ENCODE measurements around the gene CIRBP.
"Not testable (repeated sequence)": the region's sequence is repeated elsewhere in the genome, so short reads cannot be mapped to it uniquely, and the experiment has no call there.

Gene CIRBP

DNA sequence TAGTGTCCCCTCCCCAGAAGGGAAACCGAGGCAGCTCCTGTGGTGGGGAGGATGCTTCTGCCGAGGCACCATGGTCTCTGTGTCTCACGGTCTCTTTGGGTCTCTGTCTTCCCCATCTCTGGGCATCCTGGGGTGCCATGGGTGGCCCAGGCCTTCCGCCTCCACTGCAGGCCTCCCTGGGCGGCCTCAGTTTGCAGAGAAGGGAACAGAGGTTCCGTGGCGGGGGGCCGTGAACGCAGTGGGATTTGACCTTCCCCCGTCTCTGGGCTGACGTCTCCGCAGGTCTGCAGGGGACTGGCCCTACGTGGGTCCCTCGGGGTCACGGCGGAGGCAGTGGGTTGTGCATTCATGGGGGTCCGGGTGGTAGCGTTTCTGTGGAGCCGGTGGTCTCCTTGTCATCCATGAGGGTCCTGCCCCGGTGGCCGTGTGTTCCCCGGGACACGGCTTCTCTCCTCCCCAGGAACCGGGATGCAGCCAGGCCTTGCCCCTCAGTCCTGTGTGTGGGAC is 21.1 kb downstream of the CIRBP start:
- no peak for DNase-seq (ENCODE audit: low read depth in 2 of 3, low spot score in 2 of 3)

DNA sequence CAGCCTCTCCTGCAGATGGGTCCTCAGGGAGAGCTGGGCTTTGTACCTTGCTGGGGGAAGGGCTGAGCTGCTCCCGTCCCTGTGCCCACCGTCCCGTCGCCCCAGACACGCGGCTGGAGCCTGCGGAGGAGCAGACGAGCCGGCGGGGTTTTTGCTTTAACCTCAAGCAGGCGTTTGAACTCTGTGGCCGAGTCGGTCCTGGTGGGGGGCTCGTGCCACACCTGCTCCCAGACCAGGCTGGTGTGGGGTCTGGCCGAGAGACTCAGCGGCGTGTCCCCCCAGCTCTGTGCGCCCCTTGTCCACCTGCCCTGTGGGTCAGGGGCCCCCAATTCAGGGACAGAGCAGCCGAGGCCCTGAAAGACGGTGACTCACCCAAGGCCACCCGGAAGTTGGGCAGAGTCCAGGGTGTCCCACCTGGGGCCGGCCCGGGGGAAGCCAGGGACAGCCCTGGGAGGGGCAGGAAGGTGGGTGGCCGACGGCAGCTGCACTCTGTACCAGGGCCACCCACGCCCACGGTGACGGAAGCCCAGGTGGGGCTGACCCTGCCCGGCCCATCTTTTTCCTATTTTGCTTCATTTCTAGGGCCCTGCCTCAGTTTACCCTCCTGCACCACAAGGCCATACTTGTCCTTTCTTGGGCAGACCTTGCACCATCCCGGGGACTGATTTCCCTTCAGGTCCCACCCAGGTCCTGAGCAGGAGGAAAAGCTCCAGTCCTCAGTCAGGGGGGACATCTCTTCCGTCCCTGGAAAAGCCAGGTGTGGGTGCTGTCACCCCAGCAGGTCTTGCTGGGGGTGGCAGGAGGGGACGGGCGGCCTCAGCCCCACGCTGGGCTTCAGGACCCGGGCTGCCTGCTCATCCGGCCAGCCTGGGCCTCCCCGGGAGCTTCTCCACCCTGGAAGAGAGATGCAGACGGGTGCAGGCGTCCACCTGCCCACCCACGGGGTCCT is 21.8 kb downstream of the CIRBP start:
- no peak for DNase-seq (ENCODE audit: low read depth in 2 of 3, low spot score in 2 of 3)

DNA sequence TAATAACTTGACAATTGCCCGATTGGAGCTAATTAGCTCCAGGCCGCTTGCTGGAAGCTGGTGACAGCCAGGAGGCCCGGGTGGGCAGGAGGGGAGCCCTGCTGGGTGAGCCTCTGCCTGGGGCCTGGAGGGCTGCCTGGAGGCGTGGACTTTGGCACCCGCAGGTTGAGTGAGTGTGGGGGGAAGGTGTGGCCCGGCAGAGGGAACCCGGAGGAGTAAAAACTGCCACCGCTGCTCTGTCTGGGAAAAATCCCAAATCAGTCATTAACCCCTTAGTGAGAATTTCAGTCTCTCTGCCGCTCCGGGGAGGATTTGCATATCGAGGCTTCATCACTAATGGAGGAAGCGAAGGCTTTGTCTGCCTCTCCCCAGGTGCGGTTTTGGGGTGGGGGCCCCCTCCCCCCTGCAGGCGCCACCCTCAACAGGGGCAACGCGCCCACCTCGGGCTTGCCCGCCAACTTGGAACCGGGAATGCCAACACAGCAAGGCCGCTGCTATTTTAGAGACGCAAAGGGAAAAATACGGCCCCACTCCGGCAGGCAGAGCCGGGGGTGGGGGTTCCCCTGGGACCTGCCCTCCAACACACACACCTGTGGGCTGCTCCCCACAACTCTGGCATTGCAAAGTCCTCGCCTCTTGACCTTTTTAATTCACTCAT is 22.8 kb downstream of the CIRBP start:
- DNase-seq (ENCODE audit: low read depth in 2 of 3, low spot score in 2 of 3) = no peak

DNA sequence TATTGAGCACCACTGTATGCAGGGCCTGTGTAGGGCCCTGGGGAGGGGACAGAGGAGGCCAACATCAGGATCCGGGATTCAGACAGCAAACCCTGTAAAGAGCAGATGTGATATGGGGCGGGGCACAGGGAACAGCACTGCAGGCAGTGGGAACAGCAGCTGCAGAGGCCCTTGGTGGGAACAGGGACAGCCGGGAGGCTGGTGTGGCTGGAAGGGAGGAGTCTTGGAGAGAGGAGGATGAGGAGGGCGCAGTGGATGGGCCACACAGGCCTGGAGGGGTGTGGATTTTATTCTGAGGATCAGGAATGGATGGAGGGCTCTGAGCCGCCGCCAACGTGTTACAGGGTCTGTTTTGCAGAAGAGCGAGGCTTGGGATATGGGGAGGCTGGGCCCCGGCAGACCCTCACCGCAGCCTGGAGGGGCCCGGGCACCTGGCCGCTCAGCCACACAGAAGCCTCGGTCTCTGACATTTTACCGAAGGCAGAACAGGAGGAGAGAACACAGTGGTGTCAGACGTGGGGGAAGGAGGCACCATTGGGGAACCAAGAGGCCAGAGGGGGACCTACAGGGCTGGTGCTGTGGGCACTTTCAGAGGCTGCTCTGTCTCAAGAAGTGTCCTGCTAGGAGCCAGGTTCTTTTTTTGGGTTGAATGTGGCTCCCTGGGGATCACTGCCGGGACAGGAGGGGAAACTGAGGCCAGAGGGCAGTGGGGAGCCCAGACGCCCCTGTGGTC is 23.5 kb downstream of the CIRBP start:
- DNase-seq (ENCODE audit: low read depth in 2 of 3, low spot score in 2 of 3) = no peak

DNA sequence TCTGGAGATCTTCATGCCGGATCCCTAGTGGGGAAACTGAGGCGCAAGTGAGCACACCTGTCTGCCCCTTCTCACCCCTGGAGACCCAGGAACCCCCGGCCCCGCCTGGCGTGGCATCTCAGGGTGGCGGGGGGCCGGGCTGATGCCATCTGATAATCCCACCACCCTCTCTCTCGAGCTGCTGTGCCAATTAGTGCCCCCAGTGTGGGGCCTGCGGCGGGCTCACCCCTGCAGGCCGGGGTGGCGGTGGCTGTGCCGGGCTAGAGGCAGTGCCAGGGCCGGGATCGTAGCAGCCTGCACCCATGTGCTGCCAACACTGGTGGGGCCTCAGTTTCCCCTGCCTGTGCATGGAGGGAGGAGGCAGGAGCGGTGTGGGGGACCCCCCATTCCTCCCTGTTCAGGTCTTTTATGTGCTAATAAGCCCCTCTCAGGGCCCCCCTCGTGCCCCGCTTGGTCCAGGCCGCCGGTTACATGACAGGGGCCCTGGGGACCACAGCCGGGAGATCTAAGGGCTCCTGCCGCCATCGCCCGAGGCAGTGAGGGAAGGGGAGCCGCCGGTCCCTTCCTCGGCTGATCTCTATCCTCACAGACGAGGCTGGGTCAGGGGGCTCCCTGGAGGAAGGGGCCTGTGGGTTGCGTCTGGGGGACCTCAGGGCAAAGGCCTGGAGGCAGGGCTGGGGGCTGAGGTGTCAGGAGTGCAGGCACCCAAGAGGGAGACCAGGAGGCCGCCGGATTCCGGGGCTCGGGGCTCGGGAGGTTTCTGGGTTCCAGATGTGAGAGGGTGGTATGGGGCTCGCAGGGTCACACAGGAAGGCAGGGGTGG is 24.9 kb downstream of the CIRBP start:
- no peak for DNase-seq (ENCODE audit: low read depth in 2 of 3, low spot score in 2 of 3)

DNA sequence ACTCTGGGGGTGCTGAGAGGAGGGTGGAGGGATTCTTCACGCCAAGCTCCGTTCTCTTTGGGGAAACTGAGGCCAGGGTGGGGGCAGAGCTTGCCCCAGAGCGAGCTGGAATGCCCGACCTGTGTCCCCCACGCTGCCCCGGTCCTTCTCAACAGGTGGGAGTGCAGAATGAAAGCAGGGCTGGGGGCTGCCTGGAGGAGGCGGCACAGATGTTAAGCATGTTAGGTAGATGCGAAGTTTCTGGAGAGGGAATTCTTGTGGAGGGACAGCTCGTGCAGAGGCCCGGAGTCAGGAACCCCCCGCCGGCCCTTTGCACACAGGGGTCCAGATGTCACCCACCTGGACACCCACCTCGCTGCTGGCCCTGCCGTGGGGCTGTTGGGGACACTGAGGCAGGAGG is 25.6 kb downstream of the CIRBP start:
- no peak for DNase-seq (ENCODE audit: low read depth in 2 of 3, low spot score in 2 of 3)

DNA sequence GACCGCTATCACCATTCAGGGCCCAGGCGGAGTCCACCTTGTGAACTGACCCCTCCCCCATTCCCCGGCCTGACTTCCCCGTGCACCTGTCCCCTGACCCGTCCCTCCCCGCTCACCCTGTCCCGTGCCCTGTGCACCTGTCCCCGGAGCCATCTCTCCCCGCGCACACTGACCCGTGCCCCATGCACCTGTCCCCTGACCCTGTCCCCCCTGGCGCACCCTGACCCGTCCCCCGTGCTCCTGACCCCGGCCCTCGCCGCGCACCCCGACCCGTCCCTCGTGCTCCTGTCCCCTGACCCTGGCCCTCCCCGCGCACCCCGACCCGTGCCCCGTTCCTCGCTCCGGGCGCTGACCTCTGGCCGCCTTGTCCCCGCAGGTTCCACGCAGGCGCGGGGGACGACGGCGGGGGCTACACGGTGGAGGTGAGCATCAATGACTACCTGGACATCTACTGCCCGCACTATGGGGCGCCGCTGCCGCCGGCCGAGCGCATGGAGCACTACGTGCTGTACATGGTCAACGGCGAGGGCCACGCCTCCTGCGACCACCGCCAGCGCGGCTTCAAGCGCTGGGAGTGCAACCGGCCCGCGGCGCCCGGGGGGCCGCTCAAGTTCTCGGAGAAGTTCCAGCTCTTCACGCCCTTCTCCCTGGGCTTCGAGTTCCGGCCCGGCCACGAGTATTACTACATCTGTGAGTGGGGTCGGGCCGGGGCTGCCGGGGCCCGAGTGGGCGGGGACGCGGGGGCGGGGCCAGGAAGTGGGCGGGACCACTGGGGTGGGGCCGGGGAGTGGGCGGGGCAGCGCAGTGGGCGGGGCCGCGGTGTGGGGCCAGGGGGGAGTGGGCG is 26.3 kb downstream of the CIRBP start:
- DNase-seq (ENCODE audit: low read depth in 2 of 3, low spot score in 2 of 3) = peak in 1 of 3 experiments; percentile 48

DNA sequence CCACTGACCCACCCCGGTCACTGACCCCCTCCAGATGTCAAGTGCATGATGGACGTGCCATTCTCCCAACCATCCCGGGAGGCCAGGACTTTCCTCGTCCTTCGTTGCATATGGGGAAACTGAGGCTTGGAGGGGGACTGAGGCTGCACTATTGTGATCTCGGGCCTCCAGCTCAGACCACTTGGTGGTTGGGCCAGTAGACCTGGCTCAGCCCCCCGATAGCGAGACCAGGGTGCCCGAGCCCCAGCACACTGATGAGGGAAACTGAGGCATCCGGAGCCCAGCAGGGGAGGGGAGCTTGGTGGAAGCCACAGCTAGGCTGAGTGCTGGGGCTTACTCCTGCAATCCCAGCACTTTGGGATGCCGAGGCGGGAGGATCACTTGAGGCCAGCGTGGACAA is 26.9 kb downstream of the CIRBP start:
- DNase-seq (ENCODE audit: low read depth in 2 of 3, low spot score in 2 of 3) = no peak

DNA sequence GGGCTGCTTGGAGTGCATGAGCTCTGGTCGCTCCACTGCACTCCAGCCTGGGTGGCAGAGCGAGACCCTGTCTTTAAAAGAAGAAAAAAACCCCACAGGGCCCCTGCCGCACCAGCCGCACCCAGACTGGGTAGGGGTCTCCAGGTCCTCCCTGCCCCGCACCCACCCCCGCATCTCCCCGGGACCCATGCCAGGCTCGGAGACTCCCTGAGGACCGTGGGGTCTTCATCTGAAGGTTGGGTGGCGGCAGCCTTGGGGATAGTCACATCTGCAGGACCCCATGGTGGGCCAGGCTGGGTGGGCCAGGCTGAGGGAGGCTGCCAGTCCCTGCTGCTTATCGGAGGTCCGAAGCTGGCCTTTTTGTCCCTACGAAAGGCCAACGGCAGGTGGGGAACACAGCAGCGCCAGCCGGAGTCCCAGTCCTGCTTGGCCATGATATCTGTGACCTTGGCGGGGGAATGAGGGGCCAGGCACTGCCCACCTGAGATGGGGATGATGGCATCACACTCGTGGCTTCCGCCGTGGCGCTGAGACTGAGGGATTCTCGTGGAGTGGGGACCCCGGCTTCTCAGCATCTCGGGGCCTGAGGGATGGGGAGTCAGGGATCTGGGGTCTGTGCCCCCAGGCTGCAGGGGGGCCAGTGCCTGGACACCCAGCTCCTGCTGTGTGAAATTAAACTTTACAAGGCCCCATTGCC is 27.6 kb downstream of the CIRBP start:
- no peak for DNase-seq (ENCODE audit: low read depth in 2 of 3, low spot score in 2 of 3)

DNA sequence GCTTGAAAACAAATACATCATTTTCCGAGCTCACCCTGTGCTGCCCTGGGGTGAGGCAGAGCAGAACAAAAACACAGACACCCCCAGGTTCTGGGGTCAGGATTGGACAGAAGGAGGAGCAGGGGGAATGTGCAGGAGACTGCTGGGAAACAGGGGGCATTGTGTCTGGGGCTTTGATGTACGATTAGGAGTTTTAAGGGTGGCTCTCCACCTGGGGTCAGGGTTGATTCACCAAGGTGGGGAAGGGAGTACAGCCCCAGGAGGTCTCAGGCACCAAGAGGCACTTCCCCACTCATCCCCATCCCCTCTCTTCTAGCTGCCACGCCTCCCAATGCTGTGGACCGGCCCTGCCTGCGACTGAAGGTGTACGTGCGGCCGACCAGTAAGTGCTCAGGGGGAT is 29.1 kb downstream of the CIRBP start:
- DNase-seq (ENCODE audit: low read depth in 2 of 3, low spot score in 2 of 3) = no peak

DNA sequence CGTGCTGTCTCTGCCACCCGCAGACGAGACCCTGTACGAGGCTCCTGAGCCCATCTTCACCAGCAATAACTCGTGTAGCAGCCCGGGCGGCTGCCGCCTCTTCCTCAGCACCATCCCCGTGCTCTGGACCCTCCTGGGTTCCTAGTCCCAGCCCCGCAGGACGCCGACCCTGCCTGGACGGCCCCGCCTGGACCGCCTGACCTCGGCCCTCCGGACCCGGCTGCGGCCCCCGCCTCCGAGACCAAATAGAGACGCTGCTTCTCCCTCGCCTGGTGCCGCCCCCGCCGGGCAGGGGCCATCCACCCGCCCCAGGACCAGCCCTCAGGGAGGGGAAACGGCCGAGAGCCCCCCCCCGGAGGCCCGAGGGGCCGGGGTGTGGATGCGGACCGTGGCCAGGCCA is 30.7 kb downstream of the CIRBP start:
- no peak for DNase-seq (ENCODE audit: low read depth in 2 of 3, low spot score in 2 of 3)

DNA sequence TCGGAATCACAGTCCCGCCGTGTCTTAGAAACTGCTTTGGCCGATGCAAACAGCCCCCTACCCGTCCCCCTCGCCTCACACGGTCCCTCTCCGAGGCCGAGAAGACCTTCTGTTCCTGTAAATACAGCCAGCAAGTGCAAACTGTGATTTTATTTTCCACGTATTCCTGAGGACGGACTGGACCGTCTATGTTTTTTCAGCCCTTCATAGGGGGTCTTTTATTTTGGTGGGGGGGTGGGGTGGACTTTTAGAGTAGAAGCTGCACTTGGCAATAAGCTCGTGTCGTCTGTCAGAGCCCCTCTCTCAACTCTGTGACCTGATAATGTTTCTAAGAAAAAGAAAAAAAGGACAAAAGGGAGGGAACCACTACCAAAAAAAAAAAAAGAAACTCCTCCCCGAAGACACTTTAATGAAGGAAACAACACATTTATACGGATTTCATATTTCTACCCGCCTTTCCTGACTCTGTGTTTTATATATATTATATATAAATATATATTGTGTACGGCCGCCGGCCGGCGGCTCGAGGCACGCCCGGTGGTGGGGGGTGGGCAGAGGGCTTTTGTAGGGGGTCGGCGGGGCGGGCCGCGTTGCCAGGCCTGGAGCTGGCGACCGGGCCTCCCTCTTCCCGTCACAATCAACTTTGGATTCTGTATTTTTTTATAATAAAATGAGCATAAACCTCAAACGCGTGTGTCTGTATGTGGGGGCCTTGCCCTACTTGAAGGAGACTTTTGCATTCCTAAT is 31.8 kb downstream of the CIRBP start:
- no peak for DNase-seq (ENCODE audit: low read depth in 2 of 3, low spot score in 2 of 3)

DNA sequence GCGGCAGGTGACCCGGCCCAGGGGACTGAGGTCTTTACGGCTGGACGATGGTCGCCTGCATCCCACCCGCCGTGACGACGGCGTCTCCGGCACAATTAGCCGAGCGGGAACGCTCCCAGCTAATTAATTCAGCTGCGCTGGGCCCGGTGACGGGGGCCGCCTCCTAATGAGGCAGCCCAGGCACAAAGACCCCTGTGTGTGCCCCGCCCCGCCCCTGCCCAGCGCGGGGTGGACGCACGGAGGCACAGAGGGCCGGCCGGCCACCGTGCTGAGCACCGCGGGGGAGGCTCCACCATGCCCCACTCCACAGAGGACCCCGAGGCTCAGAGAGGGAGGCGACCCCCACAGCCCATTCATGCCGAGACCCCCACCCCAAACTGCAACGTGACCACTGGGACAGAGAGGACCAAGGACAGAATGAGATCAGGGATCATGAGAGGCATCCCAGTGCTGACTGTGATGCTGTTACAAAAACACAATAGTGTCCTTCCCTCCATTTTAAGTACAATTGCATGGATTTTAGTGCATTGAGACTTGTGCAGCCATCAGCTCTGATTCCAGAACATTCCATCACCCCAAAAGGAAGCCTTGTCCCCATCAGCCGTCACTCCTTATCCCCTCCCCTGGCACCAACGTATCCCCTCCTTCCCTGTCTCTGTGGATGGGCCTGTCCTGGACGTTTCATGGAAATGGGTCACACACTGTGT is 33.6 kb downstream of the CIRBP start:
- no peak for DNase-seq (ENCODE audit: low read depth in 2 of 3, low spot score in 2 of 3)

DNA sequence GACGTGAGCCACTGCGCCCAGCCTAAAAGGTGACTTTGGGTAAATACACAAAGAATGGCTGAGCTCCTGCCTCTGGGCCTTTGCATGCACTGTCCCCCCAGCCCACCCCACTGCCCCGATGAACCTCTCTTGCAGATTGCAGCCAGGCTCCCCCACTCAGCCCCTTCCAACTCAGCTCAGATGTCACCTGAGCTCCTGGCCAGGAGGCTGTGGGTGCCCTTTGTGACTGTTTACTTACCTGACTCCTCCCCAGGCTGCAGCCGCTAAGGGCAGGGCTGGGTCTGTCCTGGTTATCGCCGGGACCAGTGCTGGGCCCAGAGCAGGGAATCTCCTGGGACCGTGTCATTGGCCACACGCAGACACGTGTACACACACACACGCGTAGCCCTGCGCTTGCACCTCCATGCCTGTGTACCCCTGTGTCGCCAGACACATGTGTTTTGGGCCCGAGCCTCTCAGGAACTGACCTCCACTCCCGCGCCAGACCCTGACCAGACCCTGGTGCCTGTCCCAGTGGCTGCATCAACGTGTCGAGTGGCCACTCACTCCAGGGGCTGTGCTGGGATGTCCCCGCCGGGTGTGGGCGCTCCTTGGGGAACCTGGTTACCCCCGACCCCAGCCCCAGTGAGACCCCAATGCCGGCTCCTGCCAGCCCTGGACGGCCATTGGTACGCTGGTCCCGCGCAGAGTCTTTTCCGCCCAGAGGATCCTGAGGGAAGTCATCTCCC is 35.2 kb downstream of the CIRBP start:
- DNase-seq (ENCODE audit: low read depth in 2 of 3, low spot score in 2 of 3) = no peak

DNA sequence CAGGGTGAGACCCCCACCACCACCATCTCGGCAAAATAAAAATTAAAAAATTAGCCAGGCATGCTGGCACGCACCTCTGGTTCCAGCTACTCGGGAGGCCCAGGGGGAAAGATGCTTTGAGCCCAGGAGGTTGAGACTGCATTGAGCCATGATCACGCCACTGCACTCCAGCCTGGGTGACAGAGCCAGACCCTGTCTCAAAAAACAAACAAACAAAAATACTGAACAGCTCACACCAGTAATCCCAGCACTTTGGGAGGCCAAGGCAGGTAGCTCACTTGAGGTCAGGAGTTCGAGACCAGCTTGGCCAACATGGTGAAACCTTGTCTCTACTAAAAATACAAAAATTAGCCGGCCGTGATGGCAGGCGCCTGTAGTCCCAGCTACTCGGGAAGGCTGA is 36.2 kb downstream of the CIRBP start:
- DNase-seq (ENCODE audit: low read depth in 2 of 3, low spot score in 2 of 3) = not testable (repeated sequence)

DNA sequence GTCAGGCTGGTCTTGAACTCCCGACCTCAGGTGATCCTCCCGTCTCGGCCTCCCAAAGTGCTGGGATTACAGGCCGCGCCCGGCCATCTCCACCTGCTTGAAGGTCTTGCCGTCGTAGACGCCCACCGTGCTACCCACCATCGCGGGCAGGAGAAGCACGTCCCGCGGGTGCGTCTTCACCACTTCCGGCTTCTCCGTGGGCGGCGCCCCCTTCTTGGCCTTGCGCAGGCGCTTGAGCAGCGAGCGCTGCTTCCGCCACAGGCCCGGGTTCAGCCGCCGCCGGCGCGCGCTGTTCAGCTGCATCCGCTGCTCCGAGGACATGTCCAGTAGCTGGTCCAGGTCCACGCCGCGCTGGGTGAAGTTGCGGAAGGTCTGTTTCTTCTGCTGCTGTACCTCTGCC is 38.2 kb downstream of the CIRBP start:
- DNase-seq (ENCODE audit: low read depth in 2 of 3, low spot score in 2 of 3) = no peak

DNA sequence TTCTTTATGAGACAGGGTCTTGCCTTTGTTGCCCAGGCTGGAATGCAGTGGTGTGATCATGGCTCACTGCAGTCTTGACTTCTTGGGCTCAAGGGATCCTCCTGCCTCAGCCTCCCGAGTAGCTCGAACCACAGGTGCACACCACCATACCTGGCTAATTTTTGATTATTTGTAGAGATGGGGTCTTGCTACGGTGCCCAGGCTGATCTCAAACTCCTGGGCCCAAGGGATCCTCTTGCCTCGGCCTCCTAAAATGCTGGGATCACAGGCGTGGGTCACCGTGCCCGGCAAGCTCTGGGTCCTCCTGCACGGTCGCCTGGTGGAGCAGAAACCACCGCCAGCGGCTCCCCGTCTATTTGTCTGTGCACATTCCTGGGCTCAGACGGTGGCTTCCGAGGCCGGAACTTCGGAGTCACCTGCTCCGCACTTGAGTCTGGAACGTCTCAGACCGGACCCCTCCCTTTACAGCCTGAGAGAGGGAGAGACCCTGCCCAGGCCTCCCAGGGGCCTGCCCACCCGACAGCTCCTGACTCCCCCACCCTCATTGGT is 38.7 kb downstream of the CIRBP start:
- no peak for DNase-seq (ENCODE audit: low read depth in 2 of 3, low spot score in 2 of 3)
